IMR-90 (cell line): ENCODE data around the gene TAF9. TPM values are rescaled to one million over a fixed set of nuclear protein-coding genes. Genes with fewer than 3 reads are reported as not detected.

Experiments
- ATAC-seq: fragments of 200-7000 bp; cut with Tn5 transposase; 2 replicates; pipeline ENCODE4 v1.9.1; 2020; ENCODE audit warnings: low read depth, mild to moderate bottlenecking, moderate library complexity
- BruUV-seq: library from RNA; stranded (reverse); fragments of 400-500 nt; replicated peaks from 2 replicates; lab custom pipeline; 2021; lab: Mats Ljungman, UMichigan
- CTCF ChIA-PET: fragments of 300-600 bp; formaldehyde crosslinking; extraction: SDS; loops from one replicate; lab custom pipeline; 2021; ENCODE audit warnings: antibody characterized with exemption; lab: Yijun Ruan, JAX
- POLR2A ChIA-PET: fragments of 300-600 bp; sonication (Branson Sonifier 250); formaldehyde crosslinking; loops from one replicate; lab custom pipeline; 2022; ENCODE audit warnings: antibody characterized with exemption; ENCODE audit not compliant: unreplicated experiment; lab: Charles Lee
- DNase-seq: peaks from one replicate; pipeline ENCODE4 v3.0.0; 2013
- H2AFZ ChIP-seq: replicated peaks from 2 replicates; pipeline ENCODE3; 2013; ENCODE audit warnings: low read length, mild to moderate bottlenecking; ENCODE audit not compliant: poor library complexity
- H2AK5ac ChIP-seq: 2 replicates; pipeline ENCODE4 v1.6.1; 2013; ENCODE audit warnings: low read depth, low read length, inconsistent platforms
- H2AK9ac ChIP-seq: replicated peaks from 2 replicates; pipeline ENCODE3; 2013; ENCODE audit warnings: mild to moderate bottlenecking, low read depth, low read length, moderate library complexity; ENCODE audit not compliant: poor library complexity
- H2BK120ac ChIP-seq: 2 replicates; pipeline ENCODE4 v1.6.1; 2013; ENCODE audit warnings: low read depth, low read length, inconsistent platforms
- H2BK15ac ChIP-seq: 3 replicates; pipeline ENCODE4 v1.6.1; 2013; ENCODE audit warnings: low read depth, low read length, inconsistent platforms
- H2BK20ac ChIP-seq: 2 replicates; pipeline ENCODE4 v1.6.1; 2013; ENCODE audit warnings: low read depth, mild to moderate bottlenecking, inconsistent platforms, low read length, moderate library complexity
- H2BK5ac ChIP-seq: 2 replicates; pipeline ENCODE4 v1.6.1; 2013; ENCODE audit warnings: mild to moderate bottlenecking, low read depth, low read length, inconsistent platforms; ENCODE audit not compliant: poor library complexity, severe bottlenecking
- H3K14ac ChIP-seq: replicated peaks from 2 replicates; pipeline ENCODE4 v1.6.1; 2013; ENCODE audit warnings: low read depth, low read length, inconsistent platforms
- H3K18ac ChIP-seq: 2 replicates; pipeline ENCODE4 v1.6.1; 2013; ENCODE audit warnings: low read depth, low read length, control low read depth
- H3K23ac ChIP-seq: 2 replicates; pipeline ENCODE4 v1.6.1; 2013; ENCODE audit warnings: low read depth, low read length, inconsistent platforms
- H3K27ac ChIP-seq: 2 replicates; pipeline ENCODE4 v1.5.1; 2013; ENCODE audit warnings: mild to moderate bottlenecking, control low read depth, low read length; ENCODE audit not compliant: insufficient read depth
- H3K27me3 ChIP-seq: 2 replicates; pipeline ENCODE4 v1.6.1; 2013; ENCODE audit warnings: low read length; ENCODE audit not compliant: control insufficient read depth, insufficient read depth
- H3K36me3 ChIP-seq: 2 replicates; pipeline ENCODE4 v1.6.1; 2013; ENCODE audit warnings: low read length, mixed read lengths; ENCODE audit not compliant: control insufficient read depth, insufficient read depth
- H3K4ac ChIP-seq: 2 replicates; pipeline ENCODE4 v1.6.1; 2013; ENCODE audit warnings: low read depth, low read length, inconsistent platforms
- H3K4me1 ChIP-seq: 2 replicates; pipeline ENCODE4 v1.6.1; 2013; ENCODE audit warnings: low read length, mixed read lengths; ENCODE audit not compliant: control insufficient read depth, insufficient read depth
- H3K4me2 ChIP-seq: 2 replicates; pipeline ENCODE4 v1.6.1; 2013; ENCODE audit warnings: low read depth, mild to moderate bottlenecking, control low read depth, low read length, moderate library complexity
- H3K4me3 ChIP-seq: 2 replicates; pipeline ENCODE4 v1.5.1; 2013; ENCODE audit warnings: low read depth, mild to moderate bottlenecking, control low read depth, low read length, moderate library complexity; ENCODE audit not compliant: insufficient read depth
- H3K56ac ChIP-seq: 2 replicates; pipeline ENCODE4 v1.6.1; 2013; ENCODE audit warnings: low read length, inconsistent platforms; ENCODE audit not compliant: insufficient read depth; ENCODE audit errors: extremely low read depth
- H3K79me1 ChIP-seq, 2 experiments: 2 replicates each; pipeline ENCODE4 v1.6.1; 2013; ENCODE audit warnings: low read length in 2 of 2, inconsistent platforms in 1 of 2, low read depth in 1 of 2
- H3K9ac ChIP-seq: 2 replicates; pipeline ENCODE4 v1.6.1; 2013; ENCODE audit warnings: low read depth, low read length, control low read depth
- H3K9me1 ChIP-seq: 2 replicates; pipeline ENCODE4 v1.6.1; 2013; ENCODE audit warnings: low read length, inconsistent platforms; ENCODE audit not compliant: insufficient read depth
- H3K9me3 ChIP-seq: 2 replicates; pipeline ENCODE4 v1.6.1; 2013; ENCODE audit warnings: low read length; ENCODE audit not compliant: control insufficient read depth, insufficient read depth
- H4K20me1 ChIP-seq: 2 replicates; pipeline ENCODE4 v1.6.1; 2013; ENCODE audit warnings: low read length, inconsistent platforms; ENCODE audit not compliant: insufficient read depth
- H4K5ac ChIP-seq: 2 replicates; pipeline ENCODE4 v1.6.1; 2013; ENCODE audit warnings: mild to moderate bottlenecking, low read depth, low read length, control low read depth
- H4K8ac ChIP-seq, 2 experiments: 2 replicates each; pipeline ENCODE4 v1.6.1; 2013; ENCODE audit warnings: low read depth in 2 of 2, low read length in 2 of 2, control low read depth in 1 of 2, inconsistent platforms in 1 of 2
- H4K91ac ChIP-seq: 2 replicates; pipeline ENCODE4 v1.6.1; 2013; ENCODE audit warnings: low read depth, low read length, inconsistent platforms; ENCODE audit not compliant: insufficient read depth
- BHLHE40 ChIP-seq: fragments of 150-350 bp; IDR thresholded peaks from 2 replicates; pipeline ENCODE4 v1.6.1; 2016; ENCODE audit warnings: mild to moderate bottlenecking, low read depth, low read length
- CHD1 ChIP-seq: IDR thresholded peaks from 2 replicates; pipeline ENCODE4 v1.6.1; 2012; ENCODE audit warnings: low read depth, low read length, improper control_type of control experiment
- RAD21 ChIP-seq: IDR thresholded peaks from 2 replicates; pipeline ENCODE4 v1.6.1; 2012; ENCODE audit warnings: low read length, improper control_type of control experiment
- USF2 ChIP-seq: fragments of 150-350 bp; IDR thresholded peaks from 2 replicates; pipeline ENCODE4 v1.6.1; 2017; ENCODE audit warnings: mild to moderate bottlenecking, antibody characterized with exemption, low read length, low read depth
- WGBS, 2 experiments: methylation state at CpG; one replicate each; pipeline versions ENCODE4 v1.1.5 to v1.1.7; 2013; ENCODE audit warnings: missing lambda C conversion rate in 2 of 2; ENCODE audit not compliant: insufficient read length in 1 of 2; ENCODE audit errors: extremely low coverage in 2 of 2; 5-methylcytosine and 5-hydroxymethylcytosine counted together
- dilution Hi-C: fragments of 300-500 bp; cut with HindIII; formaldehyde crosslinking; loops from one replicate; pipeline ENCODE4 v1.14.3; 2018; ENCODE audit warnings: low sequenced_read_pairs; ENCODE audit not compliant: unreplicated experiment
- in situ Hi-C: fragments of 300-500 bp; cut with MboI; formaldehyde crosslinking; loops from 3 replicates; pipeline ENCODE4 v1.14.3; 2019; ENCODE audit warnings: low sequenced_read_pairs, inconsistent platforms, mixed read lengths
- intact Hi-C: fragments of 100-400 bp; cut with micrococcal nuclease; formaldehyde crosslinking; loops from 2 replicates; pipeline ENCODE4 v1.10.0; 2022
- polyA plus RNA-seq, 3 experiments: library from polyadenylated mRNA; depleted of rRNA; stranded (reverse); fragments of >200 nt; gene quantifications; 2 replicates each; pipeline ENCODE4 v1.2.3, GENCODE V29; 2012; ENCODE audit warnings: low replicate concordance in 1 of 3
- total RNA-seq: library from RNA; depleted of rRNA; stranded (reverse); fragments of >200 nt; gene quantifications from 2 replicates; pipeline ENCODE4 v1.2.3, GENCODE V29; 2012; rRNA removed

Gene TAF9
- total and polyA plus RNA-seq, 2 of the 4 experiments (the other 2 are of a cell fraction): 107 to 127 TPM

GRCh38 chr5:69315972-69316371, 53.3 kb downstream of the TAF9 start:
- H3K4ac ChIP-seq: no peak overlapping the region
- BruUV-seq: no TSS peak
- H2AK5ac ChIP-seq: no peak overlapping the region
- no CpG with 5 or more reads among the region's 1 CpG for WGBS, 2 experiments
- H3K27me3 ChIP-seq: no peaks in the 10 kb centered on the region
- H3K36me3 ChIP-seq: no peaks in the 10 kb centered on the region
- H3K18ac ChIP-seq: no peak overlapping the region
- no peak overlapping the region for H2BK15ac ChIP-seq
- H3K9me1 ChIP-seq: no peaks in the 10 kb centered on the region
- DNase-seq: no peak
- H2BK5ac ChIP-seq: no peak overlapping the region
- no peak overlapping the region for H3K23ac ChIP-seq
- no peaks in the 10 kb centered on the region for H3K4me1 ChIP-seq
- no peak overlapping the region for H4K8ac ChIP-seq
- no peak overlapping the region for H3K4me3 ChIP-seq
- no peak overlapping the region for H4K91ac ChIP-seq
- no peak overlapping the region for H2BK20ac ChIP-seq
- H3K4me2 ChIP-seq: no peak overlapping the region
- dilution Hi-C loops (no loop called here), intact Hi-C loops (no loop called here), in situ Hi-C loops (no loop called here)
- ChIA-PET CTCF (no interaction called here), POLR2A (no interaction called here)
- no peak overlapping the region for H3K9ac ChIP-seq
- no peaks in the 10 kb centered on the region for H4K20me1 ChIP-seq
- no peak overlapping the region for H3K14ac ChIP-seq
- H2AK9ac ChIP-seq: no peak overlapping the region
- no peak overlapping the region for H3K56ac ChIP-seq
- H2AFZ ChIP-seq: no peak overlapping the region
- H3K9me3 ChIP-seq: no peaks in the 10 kb centered on the region
- H3K27ac ChIP-seq: no peak overlapping the region
- H4K5ac ChIP-seq: no peak overlapping the region
- no peak overlapping the region for H2BK120ac ChIP-seq
- no peak for TF ChIP-seq BHLHE40
- TF ChIP-seq USF2: no peak
- no peak for TF ChIP-seq CHD1
- no peak for TF ChIP-seq RAD21
- no peak for ATAC-seq
- no peaks in the 10 kb centered on the region for H3K79me1 ChIP-seq

Other genes starting within 250 kb of the TAF9 start
- 160 and 203 TPM in 2 replicates for gene CCNB1, start 202.4 kb downstream of the TAF9 start, total RNA-seq
- 77.0 and 83.3 TPM in 2 replicates for gene CCNB1, start 202.4 kb downstream of the TAF9 start, polyA plus RNA-seq (2012; rRNA removed)
- gene CENPH, start 179.9 kb downstream of the TAF9 start, total RNA-seq: 3.8 and 10.8 TPM in 2 replicates
- gene CENPH, start 179.9 kb downstream of the TAF9 start, polyA plus RNA-seq (2012; rRNA removed): 6.6 and 7.8 TPM in 2 replicates
- 65.6 and 114 TPM in 2 replicates for gene CDK7, start 134.6 kb downstream of the TAF9 start, total RNA-seq
- gene CDK7, start 134.6 kb downstream of the TAF9 start, polyA plus RNA-seq (2012; rRNA removed): 46.3 and 59.8 TPM in 2 replicates
- 0.90 and 1.9 TPM in 2 replicates for gene CCDC125, start 36.7 kb downstream of the TAF9 start, total RNA-seq
- gene CCDC125, start 36.7 kb downstream of the TAF9 start, polyA plus RNA-seq (2012; rRNA removed): 0.96 and 1.2 TPM in 2 replicates
- 14.7 and 38.6 TPM in 2 replicates for gene AK6, start within 50 bp of the TAF9 start, total RNA-seq
- 23.1 and 34.4 TPM in 2 replicates for gene AK6, start within 50 bp of the TAF9 start, polyA plus RNA-seq (2012; rRNA removed)
- gene RAD17, start 298 bp upstream of the TAF9 start, total RNA-seq: 10.9 and 13.3 TPM in 2 replicates
- 9.9 and 11.4 TPM in 2 replicates for gene RAD17, start 298 bp upstream of the TAF9 start, polyA plus RNA-seq (2012; rRNA removed)
- 0.54 and 0.83 TPM in 2 replicates for gene MARVELD2, start 45.6 kb upstream of the TAF9 start, total RNA-seq
- 0.29 and 0.51 TPM in 2 replicates for gene MARVELD2, start 45.6 kb upstream of the TAF9 start, polyA plus RNA-seq (2012; rRNA removed)
- 0.72 and 0.83 TPM in 2 replicates for gene OCLN, start 123.3 kb upstream of the TAF9 start, total RNA-seq
- 0.82 and 0.99 TPM in 2 replicates for gene OCLN, start 123.3 kb upstream of the TAF9 start, polyA plus RNA-seq (2012; rRNA removed)
- 32.8 and 35.8 TPM in 2 replicates for gene GTF2H2C, start 190.7 kb upstream of the TAF9 start, total RNA-seq
- gene GTF2H2C, start 190.7 kb upstream of the TAF9 start, polyA plus RNA-seq (2012; rRNA removed): 14.7 and 16.9 TPM in 2 replicates